Activated T-cell treated with anti-CD3 and anti-CD28 coated beads, Interleukin-2, amount 50 U/mL, for 24 hours (primary cell): ENCODE measurements around the gene PCDHGA10.
"Not testable (repeated sequence)": the region's sequence is repeated elsewhere in the genome, so short reads cannot be mapped to it uniquely, and the experiment has no call there.

Source experiments
- DNase-seq: peaks from one replicate; pipeline ENCODE4 v3.0.0-alpha.2; 2020
- H3K27ac Mint-ChIP-seq: 2 replicates; pipeline ENCODE4 v1.8.0; 2020; ENCODE audit warnings: mild to moderate bottlenecking, mixed read lengths
- H3K27me3 Mint-ChIP-seq: 2 replicates; pipeline ENCODE4 v1.8.0; 2020; ENCODE audit warnings: mixed read lengths
- H3K36me3 Mint-ChIP-seq: 2 replicates; pipeline ENCODE4 v1.8.0; 2020; ENCODE audit warnings: low read depth, mixed read lengths
- H3K4me1 Mint-ChIP-seq: 2 replicates; pipeline ENCODE4 v1.8.0; 2020; ENCODE audit warnings: low read depth, mixed read lengths
- H3K4me3 Mint-ChIP-seq: 2 replicates; pipeline ENCODE4 v1.8.0; 2020; ENCODE audit warnings: mild to moderate bottlenecking, moderate library complexity, mixed read lengths
- H3K9me3 Mint-ChIP-seq: 2 replicates; pipeline ENCODE4 v1.8.0; 2020; ENCODE audit warnings: mixed read lengths

PCDHGA10 gene

GRCh38 chr5:141403387-141403786 is 9.4 kb upstream of the PCDHGA10 start:
- H3K4me1 Mint-ChIP-seq = peaks cover 3% of the 10 kb centered on the region
- H3K27ac Mint-ChIP-seq = no peak overlapping the region
- no peak for DNase-seq
- peaks cover 83% of the 10 kb centered on the region for H3K27me3 Mint-ChIP-seq
- H3K36me3 Mint-ChIP-seq = peaks cover 14% of the 10 kb centered on the region
- no peak overlapping the region for H3K4me3 Mint-ChIP-seq
- H3K9me3 Mint-ChIP-seq = peaks cover 28% of the 10 kb centered on the region

GRCh38 chr5:141407790-141408505 is 4.8 kb upstream of the PCDHGA10 start, which contains the start of gene PCDHGB6:
TSS of gene PCDHGB6 (plus strand) at chr5:141408021. CDS start at chr5:141408203, 182 bp downstream.
- Mint-ChIP-seq H3K27me3 (peaks cover 82% of the 10 kb centered on the region), H3K4me3 (peak within 1 kb of the TSS; percentile 52), H3K9me3 (peaks cover 20% of the 10 kb centered on the region)
- H3K27ac Mint-ChIP-seq, H3K4me1 Mint-ChIP-seq, H3K36me3 Mint-ChIP-seq: not testable (repeated sequence)
- DNase-seq = peak; percentile 59

GRCh38 chr5:141409598-141410306 is 3.0 kb upstream of the PCDHGA10 start:
- peaks cover 16% of the 10 kb centered on the region for H3K4me1 Mint-ChIP-seq
- H3K4me3 Mint-ChIP-seq = no peak overlapping the region
- no peak for DNase-seq
- peaks cover 23% of the 10 kb centered on the region for H3K9me3 Mint-ChIP-seq
- peaks cover 9% of the 10 kb centered on the region for H3K36me3 Mint-ChIP-seq
- H3K27me3 Mint-ChIP-seq = peaks cover 82% of the 10 kb centered on the region
- no peak overlapping the region for H3K27ac Mint-ChIP-seq

DNA sequence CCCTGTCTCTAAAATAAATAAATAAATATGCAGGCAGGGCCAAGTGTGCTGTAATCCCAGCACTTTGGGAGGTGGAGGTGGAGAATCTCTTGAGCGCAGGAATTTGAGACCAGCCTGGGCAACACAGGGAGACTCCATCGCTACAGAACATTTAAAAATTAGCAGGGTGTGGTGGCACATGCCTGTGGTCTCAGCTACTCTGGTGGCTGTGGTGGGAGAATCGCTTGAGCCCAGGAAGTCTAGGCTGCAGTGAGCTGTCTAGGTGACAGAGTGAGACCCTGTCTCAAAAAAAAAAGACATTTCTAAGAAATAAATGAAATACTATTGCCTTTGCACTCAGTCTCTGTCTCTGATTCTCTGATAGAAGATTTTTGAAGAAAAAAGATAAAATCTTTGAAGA is 1.2 kb upstream of the PCDHGA10 start:
- no peak overlapping the region for H3K4me3 Mint-ChIP-seq
- no peak overlapping the region for H3K27ac Mint-ChIP-seq
- DNase-seq = no peak
- peaks cover 19% of the 10 kb centered on the region for H3K4me1 Mint-ChIP-seq
- peaks cover 9% of the 10 kb centered on the region for H3K36me3 Mint-ChIP-seq
- peaks cover 81% of the 10 kb centered on the region for H3K27me3 Mint-ChIP-seq
- H3K9me3 Mint-ChIP-seq = peaks cover 23% of the 10 kb centered on the region

- Mint-ChIP-seq H3K9me3 (peaks cover 30% of the 10 kb centered on the region), H3K27me3 (peaks cover 82% of the 10 kb centered on the region), H3K4me1 (peaks cover 26% of the 10 kb centered on the region), H3K27ac (no peak overlapping the region), H3K4me3 (peak overlapping the region; percentile 78), H3K36me3 (peaks cover 10% of the 10 kb centered on the region)
- no peak for DNase-seq
Measured at GRCh38 chr5:141413540-141414069, 818 bp downstream of the PCDHGA10 start.

DNA sequence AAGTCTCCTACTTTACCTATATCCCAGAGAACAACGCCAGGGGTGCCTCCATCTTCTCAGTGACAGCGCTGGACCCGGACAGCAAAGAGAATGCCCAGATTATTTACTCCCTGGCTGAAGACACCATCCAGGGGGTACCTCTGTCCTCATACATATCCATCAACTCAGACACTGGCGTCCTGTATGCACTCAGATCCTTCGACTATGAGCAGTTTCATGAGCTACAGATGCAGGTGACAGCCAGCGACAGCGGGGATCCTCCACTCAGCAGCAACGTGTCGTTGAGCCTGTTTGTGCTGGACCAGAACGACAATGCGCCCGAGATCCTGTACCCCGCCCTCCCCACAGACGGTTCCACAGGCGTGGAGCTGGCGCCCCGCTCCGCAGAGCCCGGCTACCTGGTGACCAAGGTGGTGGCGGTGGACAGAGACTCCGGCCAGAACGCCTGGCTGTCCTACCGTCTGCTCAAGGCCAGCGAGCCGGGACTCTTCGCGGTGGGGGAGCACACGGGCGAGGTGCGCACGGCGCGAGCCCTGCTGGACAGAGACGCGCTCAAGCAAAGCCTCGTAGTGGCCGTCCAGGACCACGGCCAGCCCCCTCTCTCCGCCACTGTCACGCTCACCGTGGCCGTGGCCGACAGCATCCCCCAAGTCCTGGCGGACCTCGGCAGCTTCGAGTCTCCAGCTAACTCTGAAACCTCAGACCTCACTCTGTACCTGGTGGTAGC is 1.9 kb downstream of the PCDHGA10 start:
- peaks cover 28% of the 10 kb centered on the region for H3K9me3 Mint-ChIP-seq
- H3K4me1 Mint-ChIP-seq = peaks cover 26% of the 10 kb centered on the region
- not testable (repeated sequence) for H3K27ac Mint-ChIP-seq, DNase-seq, H3K36me3 Mint-ChIP-seq, H3K4me3 Mint-ChIP-seq
- peaks cover 81% of the 10 kb centered on the region for H3K27me3 Mint-ChIP-seq

GRCh38 chr5:141415275-141415618 is 2.5 kb downstream of the PCDHGA10 start:
- Mint-ChIP-seq H3K36me3 (peaks cover 11% of the 10 kb centered on the region), H3K27me3 (peaks cover 81% of the 10 kb centered on the region), H3K9me3 (peaks cover 30% of the 10 kb centered on the region), H3K4me1 (peaks cover 26% of the 10 kb centered on the region)
- not testable (repeated sequence) for H3K4me3 Mint-ChIP-seq, DNase-seq, H3K27ac Mint-ChIP-seq

DNA sequence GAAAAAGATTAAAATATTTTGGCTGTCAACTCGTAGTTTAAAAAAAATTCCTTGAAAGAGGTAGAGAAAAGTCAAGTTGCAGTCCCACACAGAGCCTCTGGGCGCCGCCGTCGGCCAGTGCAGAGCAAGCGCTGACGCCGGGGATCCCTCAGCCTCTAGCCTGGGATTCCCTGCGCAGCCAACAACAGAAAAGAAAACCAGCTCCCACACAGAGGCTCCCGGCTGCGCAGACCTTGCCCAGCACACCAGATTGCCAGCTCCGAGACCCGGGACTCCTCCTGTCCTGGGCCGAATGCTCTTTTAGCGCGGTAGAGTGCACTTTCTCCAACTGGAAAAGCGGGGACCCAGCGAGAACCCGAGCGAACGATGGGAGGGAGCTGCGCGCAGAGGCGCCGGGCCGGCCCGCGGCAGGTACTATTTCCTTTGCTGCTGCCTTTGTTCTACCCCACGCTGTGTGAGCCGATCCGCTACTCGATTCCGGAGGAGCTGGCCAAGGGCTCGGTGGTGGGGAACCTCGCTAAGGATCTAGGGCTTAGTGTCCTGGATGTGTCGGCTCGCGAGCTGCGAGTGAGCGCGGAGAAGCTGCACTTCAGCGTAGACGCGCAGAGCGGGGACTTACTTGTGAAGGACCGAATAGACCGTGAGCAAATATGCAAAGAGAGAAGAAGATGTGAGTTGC is 4.8 kb downstream of the PCDHGA10 start, which contains the start of gene PCDHGB7:
TSS of gene PCDHGB7 (plus strand) at position 184 of the 679 bp plus-strand sequence. CDS start at position 367, 183 bp downstream.
- peak; percentile 54 for DNase-seq
- H3K4me3 Mint-ChIP-seq = peak within 1 kb of the TSS; percentile 71
- peaks cover 32% of the 10 kb centered on the region for H3K4me1 Mint-ChIP-seq
- peaks cover 89% of the 10 kb centered on the region for H3K27me3 Mint-ChIP-seq
- peaks cover 42% of the 10 kb centered on the region for H3K9me3 Mint-ChIP-seq
- not testable (repeated sequence) for H3K27ac Mint-ChIP-seq
- peaks cover 16% of the 10 kb centered on the region for H3K36me3 Mint-ChIP-seq

GRCh38 chr5:141419074-141419880 is 6.5 kb downstream of the PCDHGA10 start:
- peaks cover 41% of the 10 kb centered on the region for H3K9me3 Mint-ChIP-seq
- H3K4me1 Mint-ChIP-seq = peaks cover 20% of the 10 kb centered on the region
- H3K4me3 Mint-ChIP-seq = no peak overlapping the region
- DNase-seq = no peak
- H3K27ac Mint-ChIP-seq = peak overlapping the region; percentile 2
- peaks cover 89% of the 10 kb centered on the region for H3K27me3 Mint-ChIP-seq
- H3K36me3 Mint-ChIP-seq = peaks cover 18% of the 10 kb centered on the region

- Mint-ChIP-seq H3K27me3 (peaks cover 90% of the 10 kb centered on the region), H3K4me3 (peak within 1 kb of the TSS; percentile 75)
- no peak for DNase-seq
Measured at GRCh38 chr5:141420855-141421488, 8.2 kb downstream of the PCDHGA10 start, which contains the start of gene PCDHGA11. TSS of gene PCDHGA11 (plus strand) at chr5:141421051. CDS start at chr5:141421228, 177 bp downstream.

GRCh38 chr5:141421489-141421855 is 8.7 kb downstream of the PCDHGA10 start:
- Mint-ChIP-seq H3K9me3 (peaks cover 37% of the 10 kb centered on the region), H3K36me3 (peaks cover 18% of the 10 kb centered on the region), H3K4me3 (peak overlapping the region; percentile 75), H3K27ac (no peak overlapping the region), H3K4me1 (peaks cover 12% of the 10 kb centered on the region), H3K27me3 (peaks cover 91% of the 10 kb centered on the region)
- DNase-seq = no peak

More at GRCh38 chr5:141420855-141421488, 8.2 kb downstream of the PCDHGA10 start, which contains the start of gene PCDHGA11:
- Mint-ChIP-seq H3K27ac (peak within 1 kb of the TSS; percentile 70), H3K9me3 (peaks cover 37% of the 10 kb centered on the region), H3K4me1 (peaks cover 12% of the 10 kb centered on the region), H3K36me3 (peaks cover 18% of the 10 kb centered on the region)

- Mint-ChIP-seq H3K36me3 (peaks cover 18% of the 10 kb centered on the region), H3K27ac (no peak overlapping the region), H3K4me1 (peaks cover 10% of the 10 kb centered on the region), H3K27me3 (peaks cover 96% of the 10 kb centered on the region), H3K9me3 (peaks cover 37% of the 10 kb centered on the region), H3K4me3 (no peak overlapping the region)
- no peak for DNase-seq
Measured at GRCh38 chr5:141422742-141423291, 10.0 kb downstream of the PCDHGA10 start.
